HG03558 (cell line): ENCODE measurements around the gene FOLR1.

Source experiments
- ATAC-seq: cut with Tn5 transposase; IDR thresholded peaks from one replicate; pipeline ENCODE4 v1.9.1; 2021; ENCODE audit warnings: moderate number of reproducible peaks; ENCODE audit not compliant: unreplicated experiment; ENCODE audit errors: extremely low read depth

The FOLR1 gene

GRCh38 chr11:72233773-72234513, 42.0 kb downstream of the FOLR1 start:
- ATAC-seq: no peak

- ATAC-seq: no peak
Observed at GRCh38 chr11:72234514-72234830, 42.5 kb downstream of the FOLR1 start.

DNA sequence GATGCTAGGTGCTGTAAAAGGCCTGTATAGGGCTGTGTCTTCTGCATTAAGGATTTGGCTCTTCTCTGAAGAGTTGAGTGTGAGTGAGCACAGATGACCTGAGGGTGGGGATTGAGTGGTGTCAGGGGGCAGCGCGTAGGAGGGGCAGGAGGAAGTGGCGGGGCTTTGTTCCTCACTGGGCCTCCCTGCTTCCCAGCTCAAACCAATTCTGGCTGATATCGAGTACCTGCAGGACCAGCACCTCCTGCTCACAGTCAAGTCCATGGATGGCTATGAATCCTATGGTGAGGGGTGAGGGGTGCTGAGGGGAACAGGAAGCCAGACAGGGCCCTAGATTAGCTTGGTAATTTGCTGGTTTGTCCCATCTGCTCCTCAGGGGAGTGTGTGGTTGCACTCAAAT, 43.0 kb downstream of the FOLR1 start:
- no peak for ATAC-seq

- no peak for ATAC-seq
Observed at GRCh38 chr11:72235351-72236057, 43.6 kb downstream of the FOLR1 start.

GRCh38 chr11:72236083-72236697, 44.2 kb downstream of the FOLR1 start:
- no peak for ATAC-seq

DNA sequence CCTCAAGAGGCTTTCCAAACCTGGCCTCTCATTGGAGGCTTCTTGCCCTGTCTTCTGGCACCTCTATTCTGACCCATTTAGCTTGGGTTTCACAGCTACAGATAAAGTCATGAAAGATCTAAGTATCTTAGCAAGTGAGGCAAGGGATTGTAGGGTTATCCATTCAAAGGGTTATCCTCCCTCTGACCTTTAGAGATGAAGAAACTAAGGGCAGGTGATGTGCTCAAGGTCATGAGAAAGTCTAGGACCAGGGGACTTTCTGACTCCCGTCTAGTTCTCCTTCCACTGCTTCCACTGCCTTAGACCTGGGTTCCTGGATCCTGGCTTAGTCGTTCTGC, 44.8 kb downstream of the FOLR1 start:
- no peak for ATAC-seq

DNA sequence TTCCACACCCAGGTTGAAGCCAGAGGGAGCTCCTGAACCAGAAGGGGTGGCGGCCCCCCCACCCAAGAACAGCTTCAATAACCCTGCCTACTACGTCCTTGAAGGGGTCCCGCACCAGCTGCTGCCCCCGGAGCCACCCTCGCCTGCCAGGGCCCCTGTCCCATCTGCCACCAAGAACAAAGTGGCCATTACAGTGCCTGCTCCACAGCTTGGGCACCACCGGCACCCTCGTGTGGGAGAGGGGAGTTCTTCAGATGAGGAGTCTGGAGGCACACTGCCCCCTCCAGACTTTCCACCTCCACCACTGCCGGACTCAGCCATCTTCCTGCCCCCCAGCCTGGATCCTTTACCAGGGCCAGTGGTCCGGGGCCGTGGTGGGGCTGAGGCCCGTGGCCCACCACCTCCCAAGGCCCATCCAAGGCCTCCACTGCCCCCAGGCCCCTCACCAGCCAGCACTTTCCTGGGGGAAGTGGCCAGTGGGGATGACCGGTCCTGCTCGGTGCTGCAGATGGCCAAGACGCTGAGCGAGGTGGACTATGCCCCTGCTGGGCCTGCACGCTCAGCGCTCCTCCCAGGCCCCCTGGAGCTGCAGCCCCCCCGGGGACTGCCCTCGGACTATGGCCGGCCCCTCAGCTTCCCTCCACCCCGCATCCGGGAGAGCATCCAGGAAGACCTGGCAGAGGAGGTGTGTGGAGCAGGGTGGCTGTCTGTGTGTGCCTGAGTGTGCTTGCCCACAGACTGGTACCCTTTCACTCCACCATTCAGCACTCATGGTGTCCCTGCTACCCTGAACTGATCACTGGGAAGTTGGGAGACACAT, 45.4 kb downstream of the FOLR1 start:
- ATAC-seq: no peak

DNA sequence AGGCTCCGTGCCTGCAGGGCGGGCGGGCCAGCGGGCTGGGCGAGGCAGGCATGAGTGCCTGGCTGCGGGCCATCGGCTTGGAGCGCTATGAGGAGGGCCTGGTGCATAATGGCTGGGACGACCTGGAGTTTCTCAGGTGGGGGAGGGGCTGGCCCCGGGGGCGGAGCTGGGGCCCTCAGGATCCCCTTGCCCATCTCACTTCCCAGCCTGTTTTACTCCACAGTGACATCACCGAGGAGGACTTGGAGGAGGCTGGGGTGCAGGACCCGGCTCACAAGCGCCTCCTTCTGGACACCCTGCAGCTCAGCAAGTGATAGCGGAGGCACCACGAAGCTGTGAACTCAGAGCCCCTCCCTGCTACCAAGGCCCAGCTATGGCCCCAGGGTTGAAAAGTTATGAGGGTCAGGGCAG, 46.1 kb downstream of the FOLR1 start:
- ATAC-seq: no peak

DNA sequence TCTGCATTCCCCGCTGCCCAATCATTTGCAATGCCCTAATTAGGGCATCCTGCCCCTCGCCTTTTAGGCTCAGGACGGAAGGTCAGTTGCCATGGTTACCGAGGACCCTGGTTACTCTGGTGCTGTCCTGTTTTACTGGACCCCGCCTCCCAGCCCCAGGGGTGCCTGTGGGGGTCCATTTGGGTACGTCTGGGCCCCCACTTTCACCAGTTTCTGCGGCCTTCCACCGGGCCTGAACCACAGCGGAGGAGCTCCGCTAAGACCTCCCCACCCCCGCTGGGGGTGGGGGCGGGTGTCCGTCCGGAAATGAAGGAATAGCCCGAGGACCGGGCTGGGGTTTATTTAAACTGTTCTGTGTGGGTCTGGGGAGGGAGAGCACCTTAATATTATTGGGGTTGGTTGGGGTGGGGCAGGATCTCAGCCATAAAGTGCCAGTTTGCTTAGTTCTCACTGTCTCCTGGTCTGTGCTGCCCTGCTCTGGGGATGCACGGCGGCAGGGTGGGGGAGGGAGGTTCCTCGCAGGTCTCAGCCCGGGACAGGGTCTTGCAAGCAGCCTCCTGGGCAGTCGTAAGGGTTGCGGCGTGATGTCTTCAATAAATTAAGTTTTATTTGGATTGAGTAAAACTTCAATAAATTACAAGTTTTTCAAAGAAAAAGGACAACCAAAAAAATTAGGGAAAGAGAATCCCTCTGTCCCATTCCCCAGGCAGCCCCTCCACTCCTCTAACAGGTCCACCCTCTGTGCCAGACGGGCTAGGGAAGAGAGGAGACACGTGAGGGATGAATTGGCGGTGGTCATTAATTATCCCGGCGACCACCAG, 46.8 kb downstream of the FOLR1 start:
- no peak for ATAC-seq

DNA sequence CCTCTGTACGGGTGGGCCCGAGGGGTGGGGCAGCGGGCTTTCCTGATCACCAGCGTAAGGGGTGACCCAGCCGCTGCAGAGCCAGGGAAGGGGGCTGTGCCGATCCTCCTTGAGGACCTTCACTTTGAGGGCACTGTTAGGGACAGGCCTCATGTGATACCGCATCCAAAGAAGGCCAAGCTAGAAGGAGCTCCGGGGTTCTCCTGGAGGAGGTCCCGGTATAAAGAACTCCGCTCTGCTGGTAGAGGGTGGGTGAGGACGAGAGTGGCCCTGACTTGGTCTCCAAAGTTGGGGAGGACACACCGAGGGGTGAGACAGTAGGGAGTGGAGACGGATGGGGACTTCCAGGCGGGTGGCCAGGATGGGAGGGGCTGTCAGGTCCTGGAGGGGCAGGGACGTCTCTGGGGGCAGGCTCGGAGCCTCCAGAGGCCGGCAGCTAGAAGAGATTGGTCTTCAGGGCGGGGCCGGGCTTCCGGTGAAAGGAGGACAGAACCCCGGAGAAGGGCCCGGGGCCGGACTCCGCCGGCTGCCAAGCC, 47.4 kb downstream of the FOLR1 start:
- ATAC-seq: no peak

DNA sequence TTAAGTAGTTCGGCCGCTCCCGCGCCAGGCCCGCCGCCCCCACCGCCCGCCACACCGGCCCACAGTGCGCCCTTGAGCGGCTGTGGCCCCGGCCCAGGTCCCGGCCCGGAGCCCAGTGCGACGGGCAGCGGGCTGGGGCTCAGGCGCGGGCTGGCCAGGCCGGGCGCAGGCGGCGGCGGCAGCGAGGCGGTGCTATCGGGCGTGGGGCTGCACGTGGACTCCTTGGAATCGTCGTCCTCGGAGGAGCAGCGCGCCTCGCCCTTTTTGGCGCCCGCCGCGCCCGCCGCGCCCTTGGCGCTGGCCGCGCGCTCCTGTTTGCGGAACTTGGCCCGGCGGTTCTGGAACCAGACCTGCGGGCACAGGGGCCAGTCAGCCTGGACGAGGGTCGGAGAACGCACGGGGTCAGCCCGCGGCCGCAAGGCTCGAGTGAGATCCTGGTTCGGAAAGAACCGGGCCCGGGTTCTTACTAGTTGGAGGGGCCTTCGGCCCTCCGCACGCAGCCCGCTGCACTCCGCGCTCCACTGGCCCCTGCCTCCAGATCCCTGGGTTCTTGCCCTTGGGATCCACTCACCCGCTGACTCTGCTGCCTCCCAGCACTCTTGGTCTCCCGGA, 48.0 kb downstream of the FOLR1 start:
- no peak for ATAC-seq

GRCh38 chr11:72240461-72241290, 48.7 kb downstream of the FOLR1 start:
- no peak for ATAC-seq

GRCh38 chr11:72241291-72241781, 49.4 kb downstream of the FOLR1 start:
- no peak for ATAC-seq

DNA sequence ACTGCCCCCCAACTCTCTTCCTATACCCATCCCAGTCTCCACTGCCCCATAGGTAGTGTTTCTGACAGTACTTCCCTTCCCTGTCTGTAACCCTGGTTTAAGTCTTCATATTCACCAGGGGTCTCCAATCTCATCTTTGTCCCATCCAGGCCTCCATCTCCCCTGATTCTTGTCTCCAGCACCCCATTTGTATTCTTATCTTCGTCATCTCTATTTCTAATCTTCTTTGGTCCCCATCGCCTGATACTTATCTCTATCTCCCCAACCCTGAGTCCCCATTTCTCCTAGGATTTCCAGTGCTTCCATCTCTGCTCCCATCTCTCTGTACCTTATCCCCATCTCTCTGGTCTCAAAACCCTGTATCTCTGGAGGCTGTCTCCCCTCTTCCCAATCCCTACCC, 50.2 kb downstream of the FOLR1 start:
- ATAC-seq: no peak

- no peak for ATAC-seq
Observed at GRCh38 chr11:72243173-72244059, 51.5 kb downstream of the FOLR1 start.

GRCh38 chr11:72244060-72244360, 52.1 kb downstream of the FOLR1 start, which contains the start of gene PHOX2A:
PHOX2A (minus strand) TSS chr11:72244176; CDS start chr11:72244004, 172 bp downstream.
- no peak for ATAC-seq
